GM13976 (cell line): ENCODE results near the gene TUFM.
"Not testable (repeated sequence)": the region's sequence is repeated elsewhere in the genome, so short reads cannot be mapped to it uniquely, and the experiment has no call there.

Experiments
- DNase-seq: peaks from one replicate; pipeline ENCODE4 v3.0.0; 2012; ENCODE audit warnings: low spot score
- in situ Hi-C: fragments of 300-500 bp; cut with MboI; formaldehyde crosslinking; loops from one replicate; pipeline ENCODE4 v1.12.0; 2022; ENCODE audit warnings: low sequenced_read_pairs, mixed read lengths, inconsistent platforms; ENCODE audit not compliant: unreplicated experiment
- TF ChIP-seq, protein P1 (sequence below): IDR thresholded peaks from 2 replicates; pipeline ENCODE4 v1.5.1; 2012; ENCODE audit warnings: borderline replicate concordance, mild to moderate bottlenecking; ENCODE audit not compliant: insufficient read depth; ENCODE audit errors: extremely low read depth, missing control alignments, control extremely low read depth

The TUFM gene

DNA sequence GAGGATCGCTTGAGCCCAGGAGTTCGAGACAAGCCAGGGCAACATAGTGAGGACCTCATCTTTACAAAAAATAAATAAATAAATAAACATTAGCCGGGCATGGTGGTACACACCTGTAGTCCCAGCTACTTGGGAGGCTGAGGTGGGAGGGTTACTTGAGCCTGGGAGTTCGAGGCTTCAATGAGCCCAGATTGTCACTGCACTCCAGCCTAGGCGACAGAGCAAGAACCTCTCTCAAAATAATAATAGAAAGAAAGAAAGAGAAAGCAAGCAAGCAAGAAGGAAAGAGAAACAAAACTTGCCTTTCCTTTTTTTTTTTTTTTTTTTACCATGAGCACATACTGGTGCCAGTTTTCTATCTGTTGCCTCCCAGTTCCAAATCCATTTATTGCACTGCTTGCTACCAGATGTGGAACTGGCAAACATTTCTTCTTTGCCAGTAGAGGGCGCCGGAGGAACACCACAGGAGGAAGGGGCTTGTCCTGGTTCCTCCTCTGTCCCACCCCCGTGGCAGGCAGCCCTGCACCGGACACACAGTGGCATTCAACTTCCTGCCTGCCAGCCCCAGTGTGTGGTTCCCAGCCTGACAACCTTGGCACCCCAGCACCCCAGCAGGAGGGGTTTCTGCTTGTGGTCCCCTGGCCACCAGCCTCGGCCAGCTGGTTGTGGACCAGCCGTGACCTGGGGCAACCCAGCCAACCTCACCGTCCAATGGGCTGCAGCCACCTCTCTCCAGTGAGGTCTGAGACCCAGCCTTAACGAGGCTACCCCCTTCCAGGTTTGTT lies 43.7 kb downstream of the TUFM start:
- TF ChIP-seq, protein P1, sequence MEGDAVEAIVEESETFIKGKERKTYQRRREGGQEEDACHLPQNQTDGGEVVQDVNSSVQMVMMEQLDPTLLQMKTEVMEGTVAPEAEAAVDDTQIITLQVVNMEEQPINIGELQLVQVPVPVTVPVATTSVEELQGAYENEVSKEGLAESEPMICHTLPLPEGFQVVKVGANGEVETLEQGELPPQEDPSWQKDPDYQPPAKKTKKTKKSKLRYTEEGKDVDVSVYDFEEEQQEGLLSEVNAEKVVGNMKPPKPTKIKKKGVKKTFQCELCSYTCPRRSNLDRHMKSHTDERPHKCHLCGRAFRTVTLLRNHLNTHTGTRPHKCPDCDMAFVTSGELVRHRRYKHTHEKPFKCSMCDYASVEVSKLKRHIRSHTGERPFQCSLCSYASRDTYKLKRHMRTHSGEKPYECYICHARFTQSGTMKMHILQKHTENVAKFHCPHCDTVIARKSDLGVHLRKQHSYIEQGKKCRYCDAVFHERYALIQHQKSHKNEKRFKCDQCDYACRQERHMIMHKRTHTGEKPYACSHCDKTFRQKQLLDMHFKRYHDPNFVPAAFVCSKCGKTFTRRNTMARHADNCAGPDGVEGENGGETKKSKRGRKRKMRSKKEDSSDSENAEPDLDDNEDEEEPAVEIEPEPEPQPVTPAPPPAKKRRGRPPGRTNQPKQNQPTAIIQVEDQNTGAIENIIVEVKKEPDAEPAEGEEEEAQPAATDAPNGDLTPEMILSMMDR: peak; percentile 68
- DNase-seq, in situ Hi-C loops: not testable (repeated sequence)
